ENCODE measurements around the gene BNC2.

BNC2 gene

DNA sequence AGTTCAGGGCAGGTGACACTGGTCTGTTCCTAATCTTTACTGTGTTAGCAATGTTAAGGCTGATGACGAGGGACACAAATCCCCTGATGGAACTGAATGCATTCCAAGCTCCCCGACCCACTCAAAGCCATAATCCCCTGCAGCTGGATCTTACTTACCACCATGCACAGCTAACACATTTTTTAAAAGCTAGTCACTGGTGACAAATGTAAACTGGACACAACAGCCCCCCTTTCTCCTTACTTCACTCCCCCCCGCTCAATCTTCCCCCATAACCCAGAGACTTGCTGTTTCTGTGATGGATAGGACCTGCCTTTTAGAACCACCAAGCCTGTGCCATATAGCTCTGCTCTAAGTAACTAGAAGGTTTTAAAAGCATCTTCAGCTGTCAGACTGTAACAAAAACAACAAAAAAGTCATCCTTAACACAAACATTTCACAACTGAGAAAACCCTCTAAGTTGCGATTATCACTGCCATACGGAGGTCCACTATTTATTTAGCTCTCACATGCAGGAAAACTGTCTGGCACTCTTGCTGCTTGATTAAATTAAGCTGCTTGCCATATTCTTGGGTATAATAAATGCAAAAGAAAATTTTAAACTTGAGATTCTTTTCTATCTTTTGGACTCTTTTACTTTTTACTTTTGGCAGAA, 44.4 kb downstream of the BNC2 start:
- in situ Hi-C loops (cut with MboI; ENCODE audit: low sequenced_read_pairs, unreplicated experiment), result no loop called here
- TF ChIP-seq, protein P1, sequence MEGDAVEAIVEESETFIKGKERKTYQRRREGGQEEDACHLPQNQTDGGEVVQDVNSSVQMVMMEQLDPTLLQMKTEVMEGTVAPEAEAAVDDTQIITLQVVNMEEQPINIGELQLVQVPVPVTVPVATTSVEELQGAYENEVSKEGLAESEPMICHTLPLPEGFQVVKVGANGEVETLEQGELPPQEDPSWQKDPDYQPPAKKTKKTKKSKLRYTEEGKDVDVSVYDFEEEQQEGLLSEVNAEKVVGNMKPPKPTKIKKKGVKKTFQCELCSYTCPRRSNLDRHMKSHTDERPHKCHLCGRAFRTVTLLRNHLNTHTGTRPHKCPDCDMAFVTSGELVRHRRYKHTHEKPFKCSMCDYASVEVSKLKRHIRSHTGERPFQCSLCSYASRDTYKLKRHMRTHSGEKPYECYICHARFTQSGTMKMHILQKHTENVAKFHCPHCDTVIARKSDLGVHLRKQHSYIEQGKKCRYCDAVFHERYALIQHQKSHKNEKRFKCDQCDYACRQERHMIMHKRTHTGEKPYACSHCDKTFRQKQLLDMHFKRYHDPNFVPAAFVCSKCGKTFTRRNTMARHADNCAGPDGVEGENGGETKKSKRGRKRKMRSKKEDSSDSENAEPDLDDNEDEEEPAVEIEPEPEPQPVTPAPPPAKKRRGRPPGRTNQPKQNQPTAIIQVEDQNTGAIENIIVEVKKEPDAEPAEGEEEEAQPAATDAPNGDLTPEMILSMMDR (IDR thresholded peaks at IDR 0.05; ENCODE audit: borderline replicate concordance, control extremely low read depth, extremely low read depth, insufficient read depth, missing control alignments), result no peak
- no peak for DNase-seq (ENCODE audit: low spot score)

DNA sequence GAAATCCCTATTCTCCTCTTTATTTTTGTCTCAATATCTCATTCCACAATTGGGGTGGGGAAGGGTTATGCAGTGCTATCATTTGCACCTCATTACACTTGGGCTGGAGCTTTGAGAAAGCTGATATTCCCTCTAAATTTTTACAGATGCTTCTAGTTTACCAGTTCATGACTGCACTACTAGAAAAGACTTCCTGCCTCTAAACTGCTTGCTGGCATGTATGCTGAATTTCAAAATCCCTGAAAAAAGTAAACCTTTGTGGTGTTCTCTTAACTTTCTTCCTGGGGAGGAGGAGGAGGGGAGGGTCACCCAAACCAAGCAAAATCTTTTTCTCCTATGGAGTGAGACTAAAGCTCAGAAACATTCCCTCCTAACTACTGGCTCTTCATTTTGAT, 45.1 kb downstream of the BNC2 start:
- in situ Hi-C loops (cut with MboI; ENCODE audit: low sequenced_read_pairs, unreplicated experiment), result no loop called here
- no peak for DNase-seq (ENCODE audit: low spot score)
- TF ChIP-seq, protein P1 (IDR thresholded peaks at IDR 0.05; ENCODE audit: borderline replicate concordance, control extremely low read depth, extremely low read depth, insufficient read depth, missing control alignments), result no peak

DNA sequence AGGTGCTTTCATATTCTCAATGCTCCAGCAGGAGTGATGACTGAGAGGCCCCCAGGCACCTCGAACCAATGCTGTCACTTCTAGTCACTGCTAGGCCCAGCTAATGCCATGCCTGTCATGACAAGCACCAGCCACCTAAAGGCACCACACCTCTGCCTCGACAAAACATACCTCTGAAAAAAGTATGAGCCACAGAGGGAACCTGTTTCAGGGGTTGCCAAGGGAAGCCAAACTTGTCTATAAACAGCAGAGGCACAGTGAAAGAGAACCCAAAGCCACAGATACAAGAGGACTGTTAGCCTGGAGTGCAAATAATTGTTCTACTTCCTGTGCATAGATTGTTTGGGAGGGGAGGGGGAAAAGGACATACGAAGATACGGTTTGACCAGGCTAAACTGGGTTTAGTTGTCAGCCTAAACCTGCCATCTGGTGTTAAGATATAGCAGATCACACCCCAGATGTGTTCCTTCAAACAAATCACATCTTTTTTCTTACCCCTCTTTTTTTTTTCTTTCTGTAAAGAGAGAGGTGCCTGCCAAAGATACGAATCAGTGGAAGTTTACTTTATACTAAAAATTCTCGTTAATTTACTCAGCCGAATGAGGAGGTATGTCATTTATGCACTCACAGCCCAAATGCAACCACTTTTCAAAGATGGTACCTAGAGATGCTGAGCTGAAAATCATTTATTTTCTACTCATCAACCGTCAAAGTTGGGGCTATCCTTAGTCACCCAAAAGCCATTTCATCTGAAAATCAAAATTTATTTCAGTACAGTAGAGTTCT, 45.7 kb downstream of the BNC2 start:
- TF ChIP-seq, protein P1 (IDR thresholded peaks at IDR 0.05; ENCODE audit: borderline replicate concordance, control extremely low read depth, extremely low read depth, insufficient read depth, missing control alignments), result no peak
- in situ Hi-C loops (cut with MboI; ENCODE audit: low sequenced_read_pairs, unreplicated experiment), result no loop called here
- DNase-seq (ENCODE audit: low spot score), result no peak

DNA sequence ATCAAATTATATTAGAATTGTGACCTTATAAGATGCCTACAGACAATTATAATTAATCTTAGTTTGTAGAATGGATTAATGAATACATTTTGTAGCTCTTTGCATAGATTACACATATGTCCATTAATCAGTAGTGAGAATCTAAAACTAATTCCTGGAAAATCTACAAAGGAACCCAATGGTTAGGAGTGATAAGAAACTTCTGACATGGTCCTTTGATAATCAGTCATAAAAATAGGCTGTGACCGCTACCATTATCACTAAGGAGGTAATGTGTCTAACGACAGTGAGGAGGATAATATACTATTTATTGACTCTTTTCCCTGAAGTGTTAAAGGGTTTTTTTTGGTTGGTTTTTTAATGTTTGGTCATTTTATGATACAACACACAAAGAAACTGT, 46.6 kb downstream of the BNC2 start:
- TF ChIP-seq, protein P1 (IDR thresholded peaks at IDR 0.05; ENCODE audit: borderline replicate concordance, control extremely low read depth, extremely low read depth, insufficient read depth, missing control alignments), result no peak
- in situ Hi-C loops (cut with MboI; ENCODE audit: low sequenced_read_pairs, unreplicated experiment), result no loop called here
- DNase-seq (ENCODE audit: low spot score), result no peak

DNA sequence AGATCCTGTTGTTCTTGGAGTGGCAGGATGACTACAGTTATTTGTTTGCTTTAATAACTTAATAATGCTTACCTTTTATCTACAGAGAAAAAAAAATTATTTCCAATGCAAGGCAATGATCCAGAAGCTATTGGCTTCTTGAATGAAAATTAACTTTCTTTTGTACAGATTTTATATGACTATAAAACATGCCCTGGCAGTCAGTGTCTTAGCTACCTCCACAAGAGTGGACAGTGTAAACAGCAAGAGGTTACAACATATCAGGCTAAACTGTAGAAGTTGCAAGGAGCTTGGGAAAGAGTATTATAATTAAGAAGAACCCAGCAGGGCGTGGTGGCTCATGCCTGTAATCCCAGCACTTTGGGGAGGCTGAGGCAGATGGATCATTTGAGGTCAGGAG, 49.1 kb downstream of the BNC2 start:
- TF ChIP-seq, protein P1 (IDR thresholded peaks at IDR 0.05; ENCODE audit: borderline replicate concordance, control extremely low read depth, extremely low read depth, insufficient read depth, missing control alignments), result no peak
- in situ Hi-C loops (cut with MboI; ENCODE audit: low sequenced_read_pairs, unreplicated experiment), result no loop called here
- no peak for DNase-seq (ENCODE audit: low spot score)

DNA sequence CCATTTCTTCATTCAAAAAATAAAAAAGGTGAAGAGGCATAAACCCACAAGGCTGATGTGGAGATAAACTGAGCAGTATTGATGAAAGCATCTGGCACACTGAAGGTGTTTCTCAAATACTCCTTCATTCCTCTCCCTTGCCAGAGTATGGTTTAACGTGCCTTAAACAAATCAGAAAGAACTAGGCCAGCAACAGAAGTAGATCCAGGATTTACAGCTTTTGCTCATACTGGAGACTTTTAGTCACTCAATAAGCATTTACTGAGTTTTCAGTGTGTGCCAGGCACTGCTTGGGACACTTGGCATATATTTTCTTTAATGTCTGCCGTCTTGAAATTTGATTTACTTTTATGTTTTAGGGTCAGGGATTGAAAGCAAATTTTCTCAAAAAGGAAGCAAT, 53.0 kb downstream of the BNC2 start:
- no peak for DNase-seq (ENCODE audit: low spot score)
- TF ChIP-seq, protein P1 (IDR thresholded peaks at IDR 0.05; ENCODE audit: borderline replicate concordance, control extremely low read depth, extremely low read depth, insufficient read depth, missing control alignments), result no peak
- in situ Hi-C loops (cut with MboI; ENCODE audit: low sequenced_read_pairs, unreplicated experiment), result no loop called here

All from GM13976 (cell line).